GM21576 (cell line): ENCODE data around the gene CDH1.
"Not testable (repeated sequence)": the region's sequence is repeated elsewhere in the genome, so short reads cannot be mapped to it uniquely, and the experiment has no call there.

Experiments
- ATAC-seq: cut with Tn5 transposase; IDR thresholded peaks from one replicate; pipeline ENCODE4 v1.9.1; 2021; ENCODE audit warnings: mild to moderate bottlenecking, moderate library complexity; ENCODE audit not compliant: unreplicated experiment

The CDH1 gene

GRCh38 chr16:68737046-68737729 lies at the start of gene CDH1:
Gene CDH1 (plus strand): TSS chr16:68737292. CDS start chr16:68737416, 124 bp downstream.
- no peak for ATAC-seq

- ATAC-seq = no peak
Measured at GRCh38 chr16:68689921-68690320, 47.2 kb upstream of the CDH1 start.

- no peak for ATAC-seq
Measured at GRCh38 chr16:68695575-68695974, 41.5 kb upstream of the CDH1 start.

- no peak for ATAC-seq
Measured at GRCh38 chr16:68696514-68696913, 40.6 kb upstream of the CDH1 start.

GRCh38 chr16:68698091-68698490 lies 39.0 kb upstream of the CDH1 start:
- no peak for ATAC-seq

- ATAC-seq = no peak
Measured at GRCh38 chr16:68700120-68700519, 37.0 kb upstream of the CDH1 start.

GRCh38 chr16:68700831-68701230 lies 36.3 kb upstream of the CDH1 start:
- no peak for ATAC-seq

- no peak for ATAC-seq
Measured at GRCh38 chr16:68704232-68704867, 32.7 kb upstream of the CDH1 start.

GRCh38 chr16:68707340-68708152 lies 29.5 kb upstream of the CDH1 start:
- ATAC-seq = no peak

GRCh38 chr16:68710211-68710610 lies 26.9 kb upstream of the CDH1 start:
- no peak for ATAC-seq

- no peak for ATAC-seq
Measured at GRCh38 chr16:68711421-68712139, 25.5 kb upstream of the CDH1 start.

- no peak for ATAC-seq
Measured at GRCh38 chr16:68713361-68713760, 23.7 kb upstream of the CDH1 start.

- ATAC-seq = no peak
Measured at GRCh38 chr16:68715471-68715870, 21.6 kb upstream of the CDH1 start.

- not testable (repeated sequence) for ATAC-seq
Measured at GRCh38 chr16:68716516-68716915, 20.6 kb upstream of the CDH1 start.

- no peak for ATAC-seq
Measured at GRCh38 chr16:68717684-68718083, 19.4 kb upstream of the CDH1 start.

GRCh38 chr16:68718590-68718989 lies 18.5 kb upstream of the CDH1 start:
- no peak for ATAC-seq

GRCh38 chr16:68719993-68720489 lies 17.1 kb upstream of the CDH1 start:
- peak; percentile 78 for ATAC-seq

GRCh38 chr16:68722119-68723024 lies 14.7 kb upstream of the CDH1 start:
- ATAC-seq = no peak

- ATAC-seq = no peak
Measured at GRCh38 chr16:68724797-68725196, 12.3 kb upstream of the CDH1 start.

GRCh38 chr16:68728523-68728922 lies 8.6 kb upstream of the CDH1 start:
- ATAC-seq = no peak
